SU-DHL-6 (cell line): ENCODE measurements around the gene PDZD2.

Source experiments
- CTCF ChIP-seq: fragments of 200-600 bp; sonication (generic); IDR thresholded peaks from one replicate; pipeline ENCODE4 v1.5.1; 2017; ENCODE audit warnings: antibody characterized with exemption, mild to moderate bottlenecking, low read length, moderate library complexity; ENCODE audit not compliant: insufficient read depth, poor library complexity, severe bottlenecking
- EZH2phosphoT487 ChIP-seq: fragments of 200-600 bp; sonication (generic), shearing (Covaris generic); conservative IDR thresholded peaks from 2 replicates; pipeline ENCODE4 v1.6.1; 2018; ENCODE audit warnings: mild to moderate bottlenecking, antibody characterized with exemption, low read length, moderate library complexity, mixed read lengths

GRCh38 chr5:32108167-32108566, 469.2 kb downstream of the PDZD2 start:
- TF ChIP-seq CTCF (no peak), EZH2phosphoT487 (no peak)
